GM12878 (cell line): Measurements from ENCODE around the gene RIPK3. TPM values are rescaled to one million over a fixed set of nuclear protein-coding genes. Genes with fewer than 3 reads are reported as not detected.

Source experiments
- ATAC-seq: fragments of 200-7000 bp; cut with Tn5 transposase; 3 replicates; pipeline ENCODE4 v1.9.1; 2020; ENCODE audit warnings: mild to moderate bottlenecking, moderate library complexity
- BruUV-seq: library from RNA; stranded (reverse); fragments of 400-500 nt; replicated peaks from 2 replicates; lab custom pipeline; 2021; lab: Mats Ljungman, UMichigan
- CTCF ChIA-PET: fragments of 300-600 bp; sonication (Branson Sonifier 250); formaldehyde crosslinking; extraction: SDS; loops from one replicate; lab custom pipeline; 2021; ENCODE audit warnings: inconsistent platforms; lab: Yijun Ruan, JAX
- POLR2A ChIA-PET: fragments of 350-600 bp; formaldehyde crosslinking; extraction: SDS; loops from one replicate; lab custom pipeline; 2021; ENCODE audit warnings: inconsistent platforms; lab: Charles Lee
- RAD21 ChIA-PET: fragments of 300-600 bp; sonication (Branson Sonifier 250); formaldehyde crosslinking; loops from one replicate; lab custom pipeline; 2023; ENCODE audit warnings: antibody characterized with exemption; ENCODE audit not compliant: unreplicated experiment; lab: Charles Lee
- SMC1A ChIA-PET: fragments of 300-600 bp; sonication (Branson Sonifier 250); formaldehyde crosslinking; loops from one replicate; lab custom pipeline; 2023; ENCODE audit not compliant: unreplicated experiment, uncharacterized antibody; lab: Charles Lee
- DNase-seq: peaks from one replicate; pipeline ENCODE4 v3.0.0-alpha.2; 2011; ENCODE audit warnings: low read depth, low spot score
- FAIRE-seq: peaks from 3 replicates; lab custom pipeline; 2011; peaks lifted over from hg19 to GRCh38; lab: Jason Lieb, UNC
- H2AFZ ChIP-seq: 2 replicates; pipeline ENCODE4 v1.6.0; 2011; ENCODE audit warnings: low read depth, low read length, control low read depth; ENCODE audit not compliant: control insufficient read depth
- H3K27ac ChIP-seq: 2 replicates; pipeline ENCODE4 v1.5.1; 2011; ENCODE audit warnings: control low read depth; ENCODE audit not compliant: control insufficient read depth, insufficient read depth
- H3K27me3 ChIP-seq, 2 experiments: replicated peaks in 1 of 2; 2 replicates each; pipeline versions ENCODE4 v1.6.0 to v1.6.1; 2011; ENCODE audit warnings: low read length in 1 of 2; ENCODE audit not compliant: control insufficient read depth in 2 of 2, insufficient read depth in 2 of 2
- H3K36me3 ChIP-seq, 2 experiments: 2 replicates each; pipeline ENCODE4 v1.5.1; 2011; ENCODE audit warnings: low read length in 1 of 2; ENCODE audit not compliant: control insufficient read depth in 2 of 2, insufficient read depth in 2 of 2
- H3K4me1 ChIP-seq: 2 replicates; pipeline ENCODE4 v1.6.1; 2011; ENCODE audit warnings: mild to moderate bottlenecking, low read length, moderate library complexity, mixed read lengths; ENCODE audit not compliant: control insufficient read depth, insufficient read depth
- H3K4me2 ChIP-seq: 2 replicates; pipeline ENCODE4 v1.6.0; 2011; ENCODE audit warnings: control low read depth; ENCODE audit not compliant: control insufficient read depth, insufficient read depth
- H3K4me3 ChIP-seq: fragments of 200-600 bp; sonication (generic); 2 replicates; pipeline ENCODE4 v1.5.1; 2016
- H3K79me2 ChIP-seq: 2 replicates; pipeline ENCODE4 v1.6.0; 2011; ENCODE audit warnings: low read length; ENCODE audit not compliant: control insufficient read depth, insufficient read depth
- H3K9ac ChIP-seq: 2 replicates; pipeline ENCODE4 v1.8.0; 2011; ENCODE audit warnings: low read length, control low read depth, mixed read lengths; ENCODE audit not compliant: control insufficient read depth, insufficient read depth
- H3K9me3 ChIP-seq: replicated peaks from 3 replicates; pipeline ENCODE4 v1.5.1; 2011; ENCODE audit warnings: mild to moderate bottlenecking, low read length; ENCODE audit not compliant: control insufficient read depth, insufficient read depth
- H4K20me1 ChIP-seq: 2 replicates; pipeline ENCODE4 v1.6.0; 2011; ENCODE audit not compliant: control insufficient read depth, insufficient read depth
- FOXK2 ChIP-seq: fragments of 450-650 bp; IDR thresholded peaks from 2 replicates; pipeline ENCODE4 v1.6.1; 2017; ENCODE audit warnings: mild to moderate bottlenecking, moderate library complexity
- WGBS: methylation state at CpG from one replicate; pipeline ENCODE4 v1.1.6; 2016; ENCODE audit warnings: low lambda C conversion rate; ENCODE audit not compliant: insufficient replicate concordance, insufficient coverage; ENCODE audit errors: missing lambda C conversion rate; 5-methylcytosine and 5-hydroxymethylcytosine counted together
- in situ Hi-C: fragments of 300-500 bp; cut with MboI; formaldehyde crosslinking; loops from 9 replicates; pipeline ENCODE4 v1.14.3; 2018; ENCODE audit warnings: mixed read lengths
- intact Hi-C: fragments of 100-400 bp; cut with micrococcal nuclease; formaldehyde crosslinking; loops from one replicate; pipeline ENCODE4 v1.14.2; 2022; ENCODE audit not compliant: unreplicated experiment
- polyA plus RNA-seq, 11 experiments: library from polyadenylated mRNA; depleted of rRNA in 4 of 11; unstranded in 6 of 11; stranded (reverse) in 5 of 11; fragments of >200 nt; fragmentation: Nextera tagmentation in 4 of 11; fragmentation: Illumina TruSeq in 1 of 11; extraction: Ambion mirVana in 4 of 11; extraction: Trizol in 1 of 11; gene quantifications; 1 replicate in 1 of 11; 2 replicates in 10 of 11; pipeline versions ENCODE4 v1.2.1 to v1.2.3, GENCODE V29; 2011 to 2016; ENCODE audit warnings: inconsistent platforms in 2 of 11, missing spikeins in 2 of 11, low read depth in 1 of 11
- total RNA-seq, 4 experiments: library from RNA; depleted of rRNA in 3 of 4; stranded (reverse); fragments of >200 nt in 3 of 4; fragmentation: Illumina TruSeq in 1 of 4; extraction: Trizol in 1 of 4; gene quantifications; 2 replicates each; pipeline versions ENCODE4 v1.2.1 to v1.2.3, GENCODE V29; 2013 to 2021
- TF ChIP-seq, protein P1 (sequence below): fragments of 450-650 bp; IDR thresholded peaks from 2 replicates; pipeline ENCODE4 v1.6.1; 2016; ENCODE audit warnings: mild to moderate bottlenecking, moderate library complexity, borderline replicate concordance

RIPK3 gene
- total and polyA plus RNA-seq, 10 of the 15 experiments (the other 5 are each of a cell fraction or from before 2014, with no cell fraction given), result 2.0 to 13.6 (median 8.1) TPM

DNA sequence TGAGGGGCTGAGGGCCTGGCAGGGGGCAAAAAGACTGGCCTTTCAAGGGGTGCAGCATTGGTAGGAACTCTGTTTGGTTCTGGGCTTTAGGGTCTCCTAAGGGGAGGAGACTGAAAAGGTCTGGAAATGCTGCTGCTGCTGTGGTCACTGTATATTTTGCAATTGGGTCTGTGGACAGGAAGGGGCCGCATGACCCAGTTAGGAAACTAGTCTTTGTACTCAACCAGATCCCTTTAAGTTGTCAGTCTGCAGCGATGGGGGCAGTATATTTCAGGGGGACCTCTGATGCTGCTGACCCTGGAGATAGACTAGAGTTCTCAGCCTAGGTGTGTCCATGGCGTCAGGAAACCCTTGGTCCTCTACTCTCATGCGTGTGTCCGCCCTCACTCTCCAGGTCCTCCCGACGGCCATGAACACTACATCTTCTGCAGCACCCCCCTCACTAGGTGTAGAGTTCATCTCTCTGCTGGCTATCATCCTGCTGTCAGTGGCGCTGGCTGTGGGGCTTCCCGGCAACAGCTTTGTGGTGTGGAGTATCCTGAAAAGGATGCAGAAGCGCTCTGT lies 24.5 kb downstream of the RIPK3 start:
- no peak overlapping the region for H3K4me2 ChIP-seq
- in situ Hi-C loops, result no loop called here
- 0 out of 2 replicates have a peak, but pooled peaks have one; percentile 2 for TF ChIP-seq FOXK2
- TF ChIP-seq, protein P1, sequence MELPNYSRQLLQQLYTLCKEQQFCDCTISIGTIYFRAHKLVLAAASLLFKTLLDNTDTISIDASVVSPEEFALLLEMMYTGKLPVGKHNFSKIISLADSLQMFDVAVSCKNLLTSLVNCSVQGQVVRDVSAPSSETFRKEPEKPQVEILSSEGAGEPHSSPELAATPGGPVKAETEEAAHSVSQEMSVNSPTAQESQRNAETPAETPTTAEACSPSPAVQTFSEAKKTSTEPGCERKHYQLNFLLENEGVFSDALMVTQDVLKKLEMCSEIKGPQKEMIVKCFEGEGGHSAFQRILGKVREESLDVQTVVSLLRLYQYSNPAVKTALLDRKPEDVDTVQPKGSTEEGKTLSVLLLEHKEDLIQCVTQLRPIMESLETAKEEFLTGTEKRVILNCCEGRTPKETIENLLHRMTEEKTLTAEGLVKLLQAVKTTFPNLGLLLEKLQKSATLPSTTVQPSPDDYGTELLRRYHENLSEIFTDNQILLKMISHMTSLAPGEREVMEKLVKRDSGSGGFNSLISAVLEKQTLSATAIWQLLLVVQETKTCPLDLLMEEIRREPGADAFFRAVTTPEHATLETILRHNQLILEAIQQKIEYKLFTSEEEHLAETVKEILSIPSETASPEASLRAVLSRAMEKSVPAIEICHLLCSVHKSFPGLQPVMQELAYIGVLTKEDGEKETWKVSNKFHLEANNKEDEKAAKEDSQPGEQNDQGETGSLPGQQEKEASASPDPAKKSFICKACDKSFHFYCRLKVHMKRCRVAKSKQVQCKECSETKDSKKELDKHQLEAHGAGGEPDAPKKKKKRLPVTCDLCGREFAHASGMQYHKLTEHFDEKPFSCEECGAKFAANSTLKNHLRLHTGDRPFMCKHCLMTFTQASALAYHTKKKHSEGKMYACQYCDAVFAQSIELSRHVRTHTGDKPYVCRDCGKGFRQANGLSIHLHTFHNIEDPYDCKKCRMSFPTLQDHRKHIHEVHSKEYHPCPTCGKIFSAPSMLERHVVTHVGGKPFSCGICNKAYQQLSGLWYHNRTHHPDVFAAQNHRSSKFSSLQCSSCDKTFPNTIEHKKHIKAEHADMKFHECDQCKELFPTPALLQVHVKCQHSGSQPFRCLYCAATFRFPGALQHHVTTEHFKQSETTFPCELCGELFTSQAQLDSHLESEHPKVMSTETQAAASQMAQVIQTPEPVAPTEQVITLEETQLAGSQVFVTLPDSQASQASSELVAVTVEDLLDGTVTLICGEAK, result no peak
- TF ChIP-seq, all 136 proteins: peak for 1

More for the DNA sequence above, 24.5 kb downstream of the RIPK3 start:
- ATAC-seq (no peak), DNase-seq (no peak), FAIRE-seq (no peak)
- Histone ChIP-seq H3K36me3 (no peaks in the 10 kb centered on the region), H3K27ac (no peak overlapping the region), H3K9me3 (no peaks in the 10 kb centered on the region), H3K4me3 (no peak overlapping the region), H3K4me1 (peaks cover 26% of the 10 kb centered on the region), H3K79me2 (no peaks in the 10 kb centered on the region), H4K20me1 (no peaks in the 10 kb centered on the region; the same call in 1 of the 2 replicates), H2AFZ (no peak overlapping the region), H3K27me3 (no peaks in the 10 kb centered on the region), H3K9ac (no peak overlapping the region)
- ChIA-PET POLR2A (no interaction called here), SMC1A (no interaction called here), RAD21 (no interaction called here), CTCF (no interaction called here)
- no TSS peak for BruUV-seq
- intact Hi-C loops, result no loop called here
- 90% methylated on average over 10 of the region's 10 CpGs for WGBS
